ENCODE results near the gene EMC9. TPM values are rescaled to one million over a fixed set of nuclear protein-coding genes. Genes with fewer than 3 reads are reported as not detected.

EMC9 gene
- total RNA-seq, 2 donors from 2014 or later, result 9.9 to 21.1 TPM

DNA sequence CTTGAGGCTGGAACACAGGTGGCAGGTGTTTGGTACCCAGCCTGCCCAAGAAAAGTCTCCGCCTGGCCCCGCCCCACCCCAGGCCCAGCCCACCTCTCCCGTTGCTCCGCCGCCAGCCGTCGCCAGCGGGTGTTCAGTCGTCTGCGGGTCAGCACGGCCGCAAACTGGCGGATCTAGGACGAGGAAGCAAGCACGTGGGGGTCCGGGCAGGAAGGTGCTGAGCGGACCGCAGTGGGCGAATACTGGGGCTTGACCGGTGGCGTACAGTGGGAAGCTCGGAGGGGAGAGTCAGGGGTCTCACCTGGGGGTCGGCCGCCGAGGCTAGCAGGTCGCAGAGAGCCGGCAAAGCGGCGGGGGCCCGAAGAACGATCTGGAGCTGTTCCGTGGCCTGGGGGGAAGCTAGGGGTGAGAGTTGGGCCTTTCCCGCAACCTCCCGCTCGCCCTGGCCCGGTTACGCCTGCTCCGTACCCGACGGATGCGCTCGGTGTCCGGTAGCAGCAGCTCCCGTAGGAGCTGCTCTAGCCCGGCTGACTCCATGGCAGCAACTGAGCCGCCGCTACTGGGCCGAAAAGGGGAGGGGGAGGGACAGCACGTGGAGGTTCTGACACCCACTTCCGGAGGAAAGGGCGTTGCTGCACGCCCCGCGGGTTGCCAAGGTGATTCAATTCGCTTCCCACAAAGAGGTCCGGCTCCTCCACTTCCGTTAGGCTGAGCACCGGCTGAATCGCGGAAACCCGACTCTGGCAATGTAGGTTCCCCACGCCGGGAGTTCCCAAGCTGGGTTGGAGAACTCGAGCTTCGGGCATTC, 47.1 kb upstream of the EMC9 start, which contains the start of gene IPO4:
IPO4 (minus strand) TSS at position 566 of the 808 bp plus-strand sequence; CDS start at position 537, 29 bp downstream.
- intact Hi-C loops (cut with DNase I), result no loop called here
- peak; percentile 96 to 98 (median 97) for DNase-seq
- H3K27me3 ChIP-seq, result no peaks in the 10 kb centered on the region
- H3K4me3 ChIP-seq, result peak within 1 kb of the TSS; percentile 16 to 24
- H3K27ac ChIP-seq, result peak within 1 kb of the TSS; percentile 42 to 87 (median 68)
- peak; percentile 98 for ATAC-seq
- WGBS, 2 donors, result 0% methylated on average over 11 to 65 of the region's 65 CpGs
- peaks cover 1 to 15% of the 10 kb centered on the region in 2 donors for H3K36me3 ChIP-seq (replicated peaks in 1 of 2; ENCODE audit: insufficient read depth in 1 of 2, low read depth in 2 of 2)
- TF ChIP-seq, protein P1, sequence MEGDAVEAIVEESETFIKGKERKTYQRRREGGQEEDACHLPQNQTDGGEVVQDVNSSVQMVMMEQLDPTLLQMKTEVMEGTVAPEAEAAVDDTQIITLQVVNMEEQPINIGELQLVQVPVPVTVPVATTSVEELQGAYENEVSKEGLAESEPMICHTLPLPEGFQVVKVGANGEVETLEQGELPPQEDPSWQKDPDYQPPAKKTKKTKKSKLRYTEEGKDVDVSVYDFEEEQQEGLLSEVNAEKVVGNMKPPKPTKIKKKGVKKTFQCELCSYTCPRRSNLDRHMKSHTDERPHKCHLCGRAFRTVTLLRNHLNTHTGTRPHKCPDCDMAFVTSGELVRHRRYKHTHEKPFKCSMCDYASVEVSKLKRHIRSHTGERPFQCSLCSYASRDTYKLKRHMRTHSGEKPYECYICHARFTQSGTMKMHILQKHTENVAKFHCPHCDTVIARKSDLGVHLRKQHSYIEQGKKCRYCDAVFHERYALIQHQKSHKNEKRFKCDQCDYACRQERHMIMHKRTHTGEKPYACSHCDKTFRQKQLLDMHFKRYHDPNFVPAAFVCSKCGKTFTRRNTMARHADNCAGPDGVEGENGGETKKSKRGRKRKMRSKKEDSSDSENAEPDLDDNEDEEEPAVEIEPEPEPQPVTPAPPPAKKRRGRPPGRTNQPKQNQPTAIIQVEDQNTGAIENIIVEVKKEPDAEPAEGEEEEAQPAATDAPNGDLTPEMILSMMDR (IDR thresholded peaks at IDR 0.05), result peak in 1 of 7 experiments; percentile 8
- TF ChIP-seq POLR2A (IDR thresholded peaks at IDR 0.05), result peak in 2 of 3 donors; percentile 84 to 85
- H3K9me3 ChIP-seq, result no peaks in the 10 kb centered on the region
- peaks cover 38% of the 10 kb centered on the region for H3K4me1 ChIP-seq

- 66 to 100% methylated on average over 1 to 2 of the region's 2 CpGs for WGBS, 2 donors
- DNase-seq (no peak), ATAC-seq (no peak)
- Histone ChIP-seq H3K27me3 (no peaks in the 10 kb centered on the region), H3K4me1 (peaks cover 30% of the 10 kb centered on the region), H3K9me3 (no peaks in the 10 kb centered on the region), H3K4me3 (no peak overlapping the region), H3K27ac (peak overlapping the region; percentile 42 to 87 (median 68)), H3K36me3 (replicated peaks in 1 of 2; ENCODE audit: insufficient read depth in 1 of 2, low read depth in 2 of 2) (peaks cover 9 to 24% of the 10 kb centered on the region in 2 donors)
- intact Hi-C loops (cut with DNase I), result no loop called here
- TF ChIP-seq POLR2A (IDR thresholded peaks at IDR 0.05), result no peak
- TF ChIP-seq, protein P1 (IDR thresholded peaks at IDR 0.05), result no peak
Observed at GRCh38 chr14:24187539-24187915, 46.1 kb upstream of the EMC9 start.

- DNase-seq, result no peak
- no peak overlapping the region for H3K4me3 ChIP-seq
- H3K27me3 ChIP-seq, result no peaks in the 10 kb centered on the region
- TF ChIP-seq POLR2A (IDR thresholded peaks at IDR 0.05), result no peak
- TF ChIP-seq, protein P1 (IDR thresholded peaks at IDR 0.05), result no peak
- no peaks in the 10 kb centered on the region for H3K9me3 ChIP-seq
- H3K36me3 ChIP-seq (replicated peaks in 1 of 2; ENCODE audit: insufficient read depth in 1 of 2, low read depth in 2 of 2), result peaks cover 9 to 26% of the 10 kb centered on the region in 2 donors
- intact Hi-C loops (cut with DNase I), result no loop called here
- no peak for ATAC-seq
- no peak overlapping the region for H3K27ac ChIP-seq
- 84 to 100% methylated on average over 2 to 10 of the region's 10 CpGs for WGBS, 2 donors
- peaks cover 24% of the 10 kb centered on the region for H3K4me1 ChIP-seq
Observed at GRCh38 chr14:24186831-24187538, 45.6 kb upstream of the EMC9 start.

- intact Hi-C loops (cut with DNase I), result no loop called here
- DNase-seq, result no peak
- peaks cover 9 to 24% of the 10 kb centered on the region in 2 donors for H3K36me3 ChIP-seq (replicated peaks in 1 of 2; ENCODE audit: insufficient read depth in 1 of 2, low read depth in 2 of 2)
- no peak overlapping the region for H3K4me3 ChIP-seq
- H3K27ac ChIP-seq, result no peak overlapping the region
- no peaks in the 10 kb centered on the region for H3K9me3 ChIP-seq
- no peak for TF ChIP-seq POLR2A (IDR thresholded peaks at IDR 0.05)
- TF ChIP-seq, protein P1 (IDR thresholded peaks at IDR 0.05), result no peak
- ATAC-seq, result no peak
- H3K27me3 ChIP-seq, result no peaks in the 10 kb centered on the region
- 65 to 85% methylated on average over 4 to 11 of the region's 11 CpGs for WGBS, 2 donors
- H3K4me1 ChIP-seq, result peaks cover 24% of the 10 kb centered on the region
Observed at GRCh38 chr14:24185741-24186140, 44.4 kb upstream of the EMC9 start.
